Measurements from ENCODE around the gene RTTN.

Gene RTTN

DNA sequence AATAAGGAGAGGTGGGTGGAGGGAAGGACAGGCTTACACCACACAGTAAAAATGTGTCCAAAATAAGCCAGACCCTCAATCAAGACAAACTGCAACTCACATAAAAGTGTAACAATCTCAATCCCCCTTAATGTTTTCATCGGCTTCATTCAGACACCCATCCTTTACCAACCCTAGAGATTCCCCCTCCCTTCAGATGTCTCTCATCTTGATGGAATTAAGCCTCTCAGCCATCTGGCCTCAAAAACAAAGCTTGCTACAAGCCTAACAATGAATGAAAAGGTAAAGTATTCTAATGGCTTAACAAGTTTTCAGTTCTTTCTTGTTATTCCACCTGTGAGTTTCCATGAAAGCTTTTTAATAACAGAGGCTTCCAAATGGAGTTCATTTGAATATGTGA is 5.2 kb downstream of the RTTN start:
- DNase-seq (ENCODE audit: low read depth in 3 of 3, low spot score in 1 of 3): no peak

DNA sequence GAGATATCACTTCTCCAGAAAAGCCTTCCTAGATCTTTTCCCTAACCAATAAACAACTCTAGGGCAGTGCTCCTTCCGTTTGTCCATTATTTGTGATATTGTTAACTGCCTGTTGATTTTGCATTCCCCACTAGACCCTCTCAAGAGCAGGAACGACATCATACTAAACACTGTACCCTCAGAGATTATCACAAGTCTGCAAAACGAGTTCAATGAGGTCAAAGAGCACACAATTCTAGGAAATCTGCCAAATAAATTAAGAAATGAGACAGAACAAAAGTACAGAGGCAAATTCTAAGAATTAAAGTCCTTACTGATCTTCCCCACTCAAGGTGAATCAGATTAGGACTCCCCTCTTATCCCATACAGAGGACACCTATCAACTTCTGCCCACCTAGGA is 7.6 kb downstream of the RTTN start:
- DNase-seq (ENCODE audit: low read depth in 3 of 3, low spot score in 1 of 3): no peak

DNA sequence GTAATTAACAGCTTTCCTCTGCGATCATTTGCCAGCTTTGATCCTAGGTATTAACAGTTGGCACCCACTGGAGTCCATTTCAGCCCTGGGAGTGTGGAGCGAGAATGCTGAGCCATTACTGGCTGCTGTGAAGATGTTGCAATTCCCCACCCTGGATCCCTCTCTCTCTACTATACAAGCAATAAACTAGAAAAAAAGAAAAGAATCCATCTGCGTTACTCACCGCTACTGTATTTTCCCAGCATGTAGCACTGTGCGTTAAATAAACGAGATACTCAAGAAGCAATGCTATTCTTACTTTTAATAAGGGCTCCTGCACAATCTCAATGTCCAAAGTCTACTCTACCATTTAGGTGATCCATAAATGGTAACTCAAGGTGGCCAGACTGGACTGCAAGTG is 8.5 kb downstream of the RTTN start:
- DNase-seq (ENCODE audit: low read depth in 3 of 3, low spot score in 1 of 3): no peak

DNA sequence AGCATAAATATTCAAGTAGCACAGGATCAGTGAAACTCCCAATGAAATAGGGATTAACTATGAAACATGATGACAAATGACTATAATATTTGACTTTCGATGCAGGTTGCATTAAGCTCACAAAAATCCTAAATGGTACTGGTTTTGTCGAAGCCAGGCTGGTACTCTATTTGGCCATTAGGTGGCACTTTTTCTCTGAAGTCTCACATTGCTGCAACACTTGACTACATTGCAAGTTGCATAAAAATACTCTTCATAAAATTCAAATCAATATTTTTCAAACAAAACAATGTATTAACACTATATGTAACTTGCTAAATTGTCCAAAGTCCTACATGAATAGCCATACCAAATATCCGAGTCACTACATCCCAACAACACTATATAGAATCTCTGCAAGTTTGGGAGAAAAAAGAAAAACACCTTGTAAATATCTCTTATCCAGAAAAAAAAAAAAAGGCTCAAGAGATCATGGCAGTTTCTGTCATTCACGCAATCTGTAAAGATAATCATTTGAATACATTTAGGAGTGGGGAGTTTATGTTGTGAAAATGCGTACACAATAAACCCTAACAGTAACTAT is 9.5 kb downstream of the RTTN start:
- no peak for DNase-seq (ENCODE audit: low read depth in 3 of 3, low spot score in 1 of 3)

DNA sequence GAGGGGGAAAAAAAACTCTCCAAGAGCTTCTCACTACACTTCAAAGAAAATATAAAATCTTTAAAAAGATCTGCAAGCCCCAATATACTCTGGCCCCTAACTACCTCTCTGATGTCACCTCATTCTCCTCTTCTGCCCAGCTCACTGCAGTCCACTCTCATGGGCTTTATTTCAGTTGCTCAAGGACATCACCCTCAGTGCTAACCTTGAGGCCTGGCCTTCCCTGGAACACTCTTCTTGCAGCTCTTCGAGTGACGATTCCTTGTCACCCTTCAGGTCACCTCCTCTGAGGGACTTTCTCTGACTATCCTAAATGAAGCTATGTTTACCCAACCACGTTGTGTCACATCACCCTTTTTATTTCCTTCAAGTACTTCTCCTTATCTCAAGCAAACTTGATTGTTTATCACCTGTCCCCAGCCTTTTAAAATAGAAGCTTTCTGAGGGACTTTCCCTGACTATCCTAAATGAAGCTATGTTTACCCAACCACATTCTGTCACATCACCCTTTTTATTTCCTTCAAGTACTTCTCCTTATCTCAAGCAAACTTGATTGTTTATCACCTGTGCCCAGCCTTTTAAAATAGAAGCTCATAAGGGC is 10.4 kb downstream of the RTTN start:
- DNase-seq (ENCODE audit: low read depth in 3 of 3, low spot score in 1 of 3): no peak

DNA sequence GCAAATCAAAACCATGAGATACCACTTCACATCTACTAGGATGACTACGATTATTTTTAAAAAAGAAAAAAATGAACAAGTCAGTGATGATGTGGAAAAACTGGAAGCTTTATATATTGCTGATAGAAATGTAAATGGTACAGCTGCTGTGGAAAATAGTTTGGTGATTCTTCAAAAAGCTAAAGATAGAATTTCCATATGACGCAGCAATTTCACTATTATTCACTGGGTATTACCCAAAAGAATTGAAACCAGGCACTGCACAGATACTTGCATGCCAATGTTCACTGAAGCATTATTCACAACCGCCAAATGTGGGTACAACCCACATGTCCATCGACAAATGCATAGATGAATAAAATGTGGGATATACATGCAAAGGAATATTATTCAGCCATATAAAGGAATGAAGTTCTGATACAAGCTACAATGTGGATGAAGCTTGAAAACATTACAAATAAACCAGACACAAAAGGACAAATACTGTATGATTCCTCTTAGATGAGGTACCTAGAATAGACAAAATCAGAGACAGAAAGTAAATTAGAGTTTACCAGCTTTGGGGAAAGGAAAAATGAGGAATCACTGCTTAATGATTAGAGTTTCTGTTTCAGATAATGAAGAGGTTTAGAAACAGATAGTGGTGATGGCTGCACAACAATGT is 11.1 kb downstream of the RTTN start:
- no peak for DNase-seq (ENCODE audit: low read depth in 3 of 3, low spot score in 1 of 3)

DNA sequence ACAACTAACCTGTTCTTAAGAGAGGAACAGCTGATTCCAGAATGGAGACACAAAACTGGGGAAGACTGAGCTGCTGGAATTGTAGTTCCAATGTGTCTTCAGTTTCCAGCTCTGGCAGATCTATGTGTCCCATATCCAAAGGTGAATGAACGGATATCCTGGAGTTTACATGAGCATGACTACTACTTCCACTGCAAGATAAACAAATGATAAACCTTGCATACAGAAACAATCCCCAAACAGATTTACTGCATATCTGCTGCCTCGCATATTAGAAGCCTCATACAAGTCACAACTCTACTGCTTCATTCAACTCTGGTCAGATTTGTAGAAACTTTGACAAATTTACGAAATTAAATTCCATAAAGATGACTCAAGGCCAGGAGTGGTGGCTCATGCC is 15.0 kb downstream of the RTTN start:
- DNase-seq (ENCODE audit: low read depth in 3 of 3, low spot score in 1 of 3): no peak

DNA sequence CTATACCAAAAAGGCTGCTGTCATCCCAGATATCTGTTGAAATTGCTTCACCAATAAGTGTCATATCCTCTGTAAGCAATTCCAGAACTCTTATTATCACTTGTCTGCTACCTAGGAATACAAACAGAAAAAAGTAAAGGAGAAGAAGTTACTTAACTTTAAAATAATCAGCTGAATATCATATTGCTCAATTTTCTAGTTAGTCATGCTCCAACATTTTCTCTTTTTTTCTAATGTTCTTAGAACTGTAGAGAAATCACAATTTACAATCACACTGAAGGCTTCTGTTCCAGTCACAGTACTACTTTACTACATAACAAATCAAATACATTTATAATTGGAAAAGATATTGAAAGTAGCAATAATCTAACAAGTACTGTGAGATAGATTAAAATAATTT is 17.4 kb downstream of the RTTN start:
- DNase-seq (ENCODE audit: low read depth in 3 of 3, low spot score in 1 of 3): no peak

DNA sequence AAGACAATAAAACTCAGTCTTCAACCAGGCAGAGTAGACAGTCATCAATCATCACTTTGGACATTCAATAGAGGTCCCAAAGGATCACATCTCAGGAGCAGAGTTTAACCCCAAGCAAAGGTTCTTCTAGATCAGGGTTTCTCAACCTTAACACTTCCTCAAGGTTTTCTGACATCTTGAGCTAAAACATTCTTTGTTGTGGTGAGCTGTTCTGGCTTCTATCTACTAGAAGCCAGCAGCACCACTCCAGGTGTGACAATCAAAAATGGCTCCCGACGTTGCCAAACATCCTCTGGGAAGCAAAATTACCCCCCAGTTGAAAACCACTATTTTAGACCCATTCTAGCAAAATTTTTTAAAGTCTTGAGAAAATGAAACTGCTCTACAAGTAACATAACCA is 22.0 kb downstream of the RTTN start:
- DNase-seq (ENCODE audit: low read depth in 3 of 3, low spot score in 1 of 3): no peak

DNA sequence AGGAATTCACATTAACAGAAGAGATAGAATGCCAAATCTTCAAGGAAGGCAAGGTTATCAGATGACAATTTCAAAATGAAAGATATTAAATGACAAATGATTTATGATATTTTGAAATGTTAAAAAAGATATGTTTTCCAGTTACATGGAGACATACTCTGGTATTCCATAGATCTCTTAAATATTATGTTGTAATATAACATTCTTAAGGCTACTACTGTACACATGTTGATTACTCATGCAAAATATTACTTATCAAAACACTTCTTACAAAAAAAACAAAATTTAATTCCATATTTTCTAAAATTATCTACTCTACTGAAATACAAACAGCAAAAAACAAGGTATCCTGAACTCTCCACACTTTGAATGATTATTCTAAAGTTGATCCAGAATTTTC is 22.9 kb downstream of the RTTN start:
- DNase-seq (ENCODE audit: low read depth in 3 of 3, low spot score in 1 of 3): no peak

DNA sequence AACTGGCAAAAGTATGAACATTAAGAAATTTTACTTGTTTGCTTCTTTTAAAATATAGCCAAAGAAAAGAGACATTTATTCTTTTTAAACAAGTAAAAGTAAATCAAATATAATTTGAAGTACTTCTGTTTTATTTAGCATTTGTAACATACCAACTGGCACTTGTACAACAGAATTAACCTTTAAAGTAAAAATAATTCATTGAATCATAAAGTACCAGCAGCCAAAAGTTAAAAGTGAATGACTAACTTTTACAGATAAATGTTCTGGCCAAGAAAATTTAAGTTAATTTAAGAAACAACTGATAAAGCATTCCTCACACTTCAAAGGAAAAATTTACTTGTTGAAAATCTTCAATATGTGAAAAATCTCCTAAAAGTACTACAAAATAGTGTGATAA is 23.8 kb downstream of the RTTN start:
- no peak for DNase-seq (ENCODE audit: low read depth in 3 of 3, low spot score in 1 of 3)

DNA sequence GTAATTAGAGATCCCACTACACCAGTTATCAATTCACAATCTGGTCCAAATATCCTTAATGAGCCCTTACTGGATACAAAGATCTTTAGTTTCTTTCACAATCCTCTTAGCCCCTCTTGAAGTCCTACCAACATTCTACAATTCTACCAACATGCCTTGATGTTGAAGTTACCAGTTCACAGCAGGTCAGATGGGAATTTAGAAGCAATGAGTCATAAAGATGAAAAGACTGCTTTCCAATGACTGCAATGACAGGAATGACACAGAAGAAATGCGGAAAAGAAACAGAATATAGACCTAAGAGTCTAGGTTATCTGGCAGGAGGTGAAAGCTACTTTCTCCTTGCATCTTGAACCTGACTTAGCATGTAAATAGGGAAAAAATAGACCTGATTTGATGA is 24.5 kb downstream of the RTTN start:
- DNase-seq (ENCODE audit: low read depth in 3 of 3, low spot score in 1 of 3): no peak

DNA sequence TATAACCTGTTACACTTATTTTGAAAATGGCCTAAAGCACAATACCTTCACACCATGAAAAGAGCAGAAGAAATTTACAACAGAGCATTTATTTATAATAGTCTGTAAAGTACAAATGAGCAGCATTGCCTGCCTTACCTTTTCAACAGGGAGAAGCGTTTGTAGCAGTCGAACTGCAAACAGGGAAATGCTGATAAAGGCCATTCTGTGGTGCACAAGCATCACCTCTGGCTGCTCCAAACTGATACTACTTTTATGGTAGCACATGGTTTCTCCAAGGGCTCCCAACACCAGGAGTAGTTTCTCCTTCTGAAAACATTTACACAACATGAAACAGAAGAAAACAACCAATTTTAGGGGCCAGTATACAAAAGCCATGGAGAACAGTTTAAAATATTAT is 28.9 kb downstream of the RTTN start:
- DNase-seq (ENCODE audit: low read depth in 3 of 3, low spot score in 1 of 3): no peak

DNA sequence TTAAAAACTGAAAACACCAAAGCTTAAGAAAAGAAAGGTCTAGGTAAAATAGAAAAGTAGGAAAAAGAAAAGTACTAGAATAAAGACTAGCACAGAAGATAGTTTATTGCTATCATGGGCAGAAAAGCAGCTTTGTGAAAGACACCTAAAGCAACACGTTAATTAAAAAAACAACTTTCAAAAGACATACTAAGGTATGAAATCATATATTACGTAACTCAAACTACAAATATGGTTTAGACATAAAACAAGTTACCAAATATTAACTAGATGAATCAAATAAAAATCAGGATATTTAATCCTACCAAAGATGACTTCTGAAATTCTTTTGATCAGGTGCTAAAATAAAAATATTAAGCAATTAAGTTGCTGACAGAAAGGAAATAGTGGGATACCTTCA is 30.3 kb downstream of the RTTN start:
- no peak for DNase-seq (ENCODE audit: low read depth in 3 of 3, low spot score in 1 of 3)

DNA sequence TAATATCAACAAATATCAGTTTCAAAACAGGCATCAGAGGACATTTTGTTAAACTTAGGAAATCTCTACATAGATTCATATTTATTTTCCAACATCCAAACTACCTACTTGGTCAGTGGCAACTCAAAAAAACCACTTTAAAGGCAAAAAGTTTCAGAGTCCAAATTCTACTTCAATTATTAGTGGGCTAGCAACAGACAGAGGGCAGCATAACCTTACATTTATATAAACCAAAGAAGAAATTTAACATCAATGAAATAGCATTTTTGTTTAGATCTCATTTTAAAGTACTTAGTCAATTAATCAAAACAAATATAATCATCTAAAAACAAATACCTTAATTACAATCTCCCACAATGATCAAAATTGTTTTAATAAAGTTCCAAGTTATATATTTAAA is 33.3 kb downstream of the RTTN start:
- no peak for DNase-seq (ENCODE audit: low read depth in 3 of 3, low spot score in 1 of 3)

DNA sequence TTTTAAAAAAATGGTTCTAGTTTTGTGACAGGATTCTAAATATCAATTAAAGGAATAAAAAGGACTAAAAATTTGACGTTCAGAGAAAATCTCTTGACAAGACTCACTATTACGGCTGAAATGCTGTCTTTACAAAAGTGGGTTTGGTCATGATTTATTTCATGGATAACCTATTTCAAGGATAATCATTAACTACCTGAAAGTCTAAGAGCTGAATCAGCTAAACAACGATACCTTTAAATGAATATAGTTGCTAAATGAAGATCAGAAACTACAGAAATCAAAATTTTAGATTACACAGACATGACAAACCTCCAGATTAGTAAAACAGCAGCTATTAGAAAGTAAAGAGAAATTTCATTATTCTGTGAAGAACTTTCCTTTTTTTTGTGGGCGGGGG is 35.7 kb downstream of the RTTN start:
- DNase-seq (ENCODE audit: low read depth in 3 of 3, low spot score in 1 of 3): no peak

DNA sequence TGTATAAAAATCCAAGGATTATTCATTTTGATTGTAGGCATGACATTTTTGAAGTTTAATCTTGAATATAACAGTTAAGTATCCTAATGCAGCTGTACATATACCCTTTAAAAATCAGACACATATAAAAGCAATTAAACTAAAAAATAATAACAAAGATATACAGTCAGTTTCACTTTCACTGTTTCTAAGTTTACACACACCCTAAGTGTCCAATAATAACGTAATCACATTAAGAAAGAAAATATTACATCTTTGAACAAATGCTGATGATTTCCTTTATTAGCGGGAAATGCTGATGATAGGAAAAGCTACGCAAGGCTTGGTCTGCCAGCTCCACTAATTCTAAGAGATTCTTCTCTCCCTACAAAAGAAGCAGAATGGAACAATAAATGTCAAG is 38.8 kb downstream of the RTTN start:
- no peak for DNase-seq (ENCODE audit: low read depth in 3 of 3, low spot score in 1 of 3)

DNA sequence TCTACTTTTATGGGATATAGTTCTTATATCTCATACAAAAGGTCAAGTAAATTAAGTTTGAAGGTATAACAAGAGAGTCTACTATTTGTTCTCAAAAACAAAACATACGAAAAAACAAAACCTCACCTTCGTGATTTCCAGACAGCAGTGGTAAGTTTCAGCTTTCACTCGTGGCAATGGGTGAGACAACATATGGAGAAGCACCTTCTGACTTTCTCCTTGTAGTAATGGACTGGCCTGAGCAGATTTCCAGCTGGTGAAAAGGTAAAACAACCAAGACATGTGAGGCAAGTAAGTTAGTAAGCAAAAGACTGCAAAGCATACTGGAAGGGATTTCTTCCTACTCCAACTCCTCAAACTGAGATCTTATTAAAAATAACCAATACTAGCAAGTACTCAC is 39.6 kb downstream of the RTTN start:
- no peak for DNase-seq (ENCODE audit: low read depth in 3 of 3, low spot score in 1 of 3)

DNA sequence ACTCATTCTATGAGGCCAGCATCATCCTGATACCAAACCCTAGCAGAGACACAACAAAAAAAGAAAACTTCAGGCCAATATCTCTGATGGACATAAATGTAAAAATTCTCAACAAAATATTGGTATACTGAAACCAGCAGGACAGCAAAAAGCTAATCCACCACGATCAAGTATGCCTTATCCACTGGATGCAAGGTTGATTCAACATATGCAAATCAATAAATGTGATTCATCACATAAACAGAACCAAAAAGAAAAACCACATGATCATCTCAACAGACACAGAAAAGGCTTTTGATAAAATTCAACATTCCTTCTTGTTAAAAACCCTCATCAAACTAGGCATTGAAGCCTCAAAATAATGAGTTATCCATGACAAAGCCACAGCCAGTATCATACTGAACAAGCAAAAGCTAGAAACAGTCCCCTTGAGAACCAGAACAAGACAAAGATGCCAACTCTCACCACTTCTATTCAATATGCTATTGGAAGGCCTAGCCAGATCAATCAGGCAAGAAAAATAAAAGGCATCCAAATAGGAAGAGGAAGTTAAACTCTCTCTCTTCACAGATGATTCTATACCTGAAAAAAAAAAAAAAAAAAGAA is 45.3 kb downstream of the RTTN start:
- no peak for DNase-seq (ENCODE audit: low read depth in 3 of 3, low spot score in 1 of 3)

DNA sequence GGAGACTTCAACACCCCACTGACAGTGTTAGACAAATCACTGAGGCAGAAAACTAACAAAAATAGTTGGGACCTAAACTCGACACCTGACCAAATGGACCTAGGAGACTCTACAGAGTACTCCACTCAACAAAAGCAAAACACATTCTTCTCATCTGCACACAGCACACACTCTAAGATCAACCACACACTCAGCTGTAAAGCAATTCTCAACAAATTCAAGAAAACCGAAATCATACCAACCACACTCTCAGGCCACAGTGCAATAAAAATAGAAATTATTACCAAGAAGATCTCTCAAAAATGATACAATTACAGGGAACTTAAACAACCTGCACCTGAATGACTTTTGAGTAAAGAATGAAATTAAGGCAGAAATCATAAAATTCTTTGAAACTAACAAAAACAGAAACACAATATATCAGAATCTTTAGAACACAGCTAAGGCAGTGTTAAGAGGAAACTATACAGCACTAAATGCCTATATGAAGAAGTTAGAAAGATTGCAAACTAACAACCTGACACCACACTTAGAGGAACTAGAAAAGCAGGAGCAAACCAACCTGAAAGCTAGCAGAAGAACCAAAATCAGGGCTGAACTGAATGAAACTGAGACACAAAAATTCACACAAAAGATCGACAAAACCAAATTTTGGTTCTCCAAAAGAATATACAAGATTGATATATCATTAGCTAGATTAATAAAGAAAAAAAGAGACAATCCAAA is 46.3 kb downstream of the RTTN start:
- no peak for DNase-seq (ENCODE audit: low read depth in 3 of 3, low spot score in 1 of 3)

DNA sequence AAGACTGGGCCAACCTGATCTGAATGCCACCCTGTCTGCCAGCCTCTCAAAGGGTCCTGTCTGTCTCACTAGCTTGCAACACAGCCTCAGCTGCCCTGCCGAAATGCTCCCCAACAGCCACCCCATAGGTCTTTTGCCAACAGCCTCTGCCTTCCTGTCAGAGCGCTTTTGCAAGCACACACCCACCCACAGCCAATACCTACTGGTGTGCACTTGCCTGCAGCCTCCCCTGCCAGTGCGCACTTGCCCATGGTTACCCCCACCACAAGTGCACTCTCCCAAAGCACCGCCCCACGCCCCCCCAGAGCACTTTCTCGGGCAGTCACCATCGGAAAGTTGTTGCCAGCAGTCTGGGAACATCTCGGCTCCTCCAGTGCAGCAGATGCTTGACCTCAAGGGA is 48.6 kb downstream of the RTTN start:
- no peak for DNase-seq (ENCODE audit: low read depth in 3 of 3, low spot score in 1 of 3)

DNA sequence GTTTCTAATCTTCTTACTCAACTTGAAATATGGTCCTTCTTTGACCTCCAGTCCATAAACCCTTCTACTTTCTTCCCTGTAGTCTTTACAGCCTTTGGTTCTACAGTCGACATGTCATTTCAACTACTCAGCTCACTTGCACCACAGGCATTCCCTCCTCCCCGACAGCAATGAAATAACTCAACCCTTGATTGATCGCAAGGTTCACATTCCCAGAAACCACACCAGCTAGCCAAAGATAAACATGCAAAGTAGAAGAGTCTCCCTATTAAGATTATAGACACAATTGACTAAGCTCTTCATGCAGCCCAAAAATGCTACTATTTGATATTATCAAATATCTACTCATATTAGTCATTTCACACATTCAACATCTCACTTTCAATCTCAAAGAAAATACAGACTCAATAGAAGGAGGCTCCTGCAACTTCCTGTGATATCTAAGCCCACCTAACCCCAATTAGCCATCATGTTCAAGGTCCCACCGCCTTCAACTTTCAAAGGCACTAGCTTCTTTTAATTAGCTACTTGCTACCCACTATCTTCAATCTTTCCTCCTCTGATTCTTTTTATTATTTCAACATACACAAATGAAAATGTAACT is 50.8 kb downstream of the RTTN start:
- DNase-seq (ENCODE audit: low read depth in 3 of 3, low spot score in 1 of 3): no peak
